Mesendoderm (in vitro differentiated cells): ENCODE results near the gene MAP4. TPM values are rescaled to one million over a fixed set of nuclear protein-coding genes. Genes with fewer than 3 reads are reported as not detected.
"Not testable (repeated sequence)": the region's sequence is repeated elsewhere in the genome, so short reads cannot be mapped to it uniquely, and the experiment has no call there.

Source experiments
- DNase-seq: peaks from one replicate; pipeline ENCODE4 v3.0.0; 2013
- H2AK5ac ChIP-seq: 2 replicates; pipeline ENCODE4 v1.6.1; 2013; ENCODE audit warnings: low read length, inconsistent platforms
- H2BK120ac ChIP-seq: 2 replicates; pipeline ENCODE4 v1.6.1; 2013; ENCODE audit warnings: low read depth, mild to moderate bottlenecking, low read length, moderate library complexity, mixed read lengths
- H2BK15ac ChIP-seq: replicated peaks from 2 replicates; pipeline ENCODE4 v1.6.1; 2013; ENCODE audit warnings: low read depth, mild to moderate bottlenecking, moderate library complexity
- H2BK5ac ChIP-seq: 2 replicates; pipeline ENCODE4 v1.6.1; 2013; ENCODE audit warnings: low read length, inconsistent platforms
- H3K18ac ChIP-seq: 2 replicates; pipeline ENCODE4 v1.6.1; 2013; ENCODE audit warnings: mild to moderate bottlenecking, low read length, mixed read lengths
- H3K23ac ChIP-seq: one replicate; pipeline ENCODE4 v1.6.1; 2013; ENCODE audit warnings: low read length
- H3K27ac ChIP-seq: 2 replicates; pipeline ENCODE4 v1.5.1; 2013; ENCODE audit warnings: low read depth, mild to moderate bottlenecking, inconsistent platforms, low read length, moderate library complexity
- H3K27me3 ChIP-seq: 2 replicates; pipeline ENCODE4 v1.6.1; 2013; ENCODE audit warnings: low read length, control low read depth, mild to moderate bottlenecking, inconsistent platforms; ENCODE audit not compliant: insufficient read depth, poor library complexity
- H3K36me3 ChIP-seq: 2 replicates; pipeline ENCODE4 v1.6.1; 2013; ENCODE audit warnings: low read length, inconsistent platforms; ENCODE audit not compliant: control insufficient read depth, insufficient read depth
- H3K4ac ChIP-seq: one replicate; pipeline ENCODE4 v1.6.1; 2013; ENCODE audit warnings: low read depth, mild to moderate bottlenecking, low read length, moderate library complexity
- H3K4me1 ChIP-seq: 2 replicates; pipeline ENCODE4 v1.6.1; 2013; ENCODE audit warnings: low read depth, low read length, inconsistent platforms; ENCODE audit not compliant: control insufficient read depth
- H3K4me2 ChIP-seq: 2 replicates; pipeline ENCODE4 v1.6.1; 2013; ENCODE audit warnings: low read length
- H3K4me3 ChIP-seq: 2 replicates; pipeline ENCODE4 v1.5.1; 2013; ENCODE audit warnings: mild to moderate bottlenecking, low read length
- H3K56ac ChIP-seq: one replicate; pipeline ENCODE4 v1.6.1; 2013; ENCODE audit warnings: low read length
- H3K79me1 ChIP-seq: 2 replicates; pipeline ENCODE4 v1.6.1; 2013; ENCODE audit warnings: low read length, inconsistent platforms
- H3K79me2 ChIP-seq: 2 replicates; pipeline ENCODE4 v1.6.1; 2013; ENCODE audit warnings: mild to moderate bottlenecking, low read length; ENCODE audit not compliant: control insufficient read depth, insufficient read depth
- H3K9ac ChIP-seq: 2 replicates; pipeline ENCODE4 v1.6.1; 2013; ENCODE audit warnings: low read length, inconsistent platforms
- H4K5ac ChIP-seq: one replicate; pipeline ENCODE4 v1.6.1; 2013; ENCODE audit warnings: low read length
- H4K8ac ChIP-seq: one replicate; pipeline ENCODE4 v1.6.1; 2013; ENCODE audit warnings: low read depth, mild to moderate bottlenecking, control low read depth, low read length, moderate library complexity
- WGBS: extraction: QIAGEN DNeasy Blood & Tissue Kit; methylation state at CpG from one replicate; pipeline ENCODE4 v1.1.7; 2013; ENCODE audit warnings: low lambda C conversion rate, missing lambda C conversion rate; ENCODE audit not compliant: insufficient coverage; ENCODE audit errors: extremely low coverage; 5-methylcytosine and 5-hydroxymethylcytosine counted together
- polyA plus RNA-seq, 2 experiments: library from polyadenylated mRNA; stranded (reverse); fragments of 200-250 nt; gene quantifications; one replicate each; pipeline ENCODE4 v1.2.3, GENCODE V29; 2013

Gene MAP4
- 132 TPM for polyA plus RNA-seq (2013, experiment 1 of 2)
- 135 TPM for polyA plus RNA-seq (2013, experiment 2 of 2)

GRCh38 chr3:48016301-48016973 lies at the start of gene MAP4:
MAP4 (minus strand) TSS chr3:48016416; CDS start chr3:47998860, 17,556 bp downstream.
- Histone ChIP-seq H2BK15ac (no peak within 1 kb of the TSS), H3K9ac (no peak within 1 kb of the TSS), H3K4ac (no peak within 1 kb of the TSS), H3K18ac (no peak within 1 kb of the TSS), H3K4me2 (no peak within 1 kb of the TSS), H2BK5ac (no peak within 1 kb of the TSS), H3K4me3 (no peak within 1 kb of the TSS), H2AK5ac (no peak within 1 kb of the TSS), H3K79me2 (peaks cover 39% of the 10 kb centered on the region), H3K27ac (no peak within 1 kb of the TSS), H3K27me3 (no peaks in the 10 kb centered on the region), H3K4me1 (peaks cover 2% of the 10 kb centered on the region), H4K8ac (no peak within 1 kb of the TSS), H3K23ac (no peak within 1 kb of the TSS), H2BK120ac (no peak within 1 kb of the TSS), H4K5ac (no peak within 1 kb of the TSS), H3K56ac (no peak within 1 kb of the TSS), H3K36me3 (peaks cover 1% of the 10 kb centered on the region), H3K79me1 (peaks cover 23% of the 10 kb centered on the region)
- no CpG with 5 or more reads among the region's 4 CpGs for WGBS
- no peak for DNase-seq

DNA sequence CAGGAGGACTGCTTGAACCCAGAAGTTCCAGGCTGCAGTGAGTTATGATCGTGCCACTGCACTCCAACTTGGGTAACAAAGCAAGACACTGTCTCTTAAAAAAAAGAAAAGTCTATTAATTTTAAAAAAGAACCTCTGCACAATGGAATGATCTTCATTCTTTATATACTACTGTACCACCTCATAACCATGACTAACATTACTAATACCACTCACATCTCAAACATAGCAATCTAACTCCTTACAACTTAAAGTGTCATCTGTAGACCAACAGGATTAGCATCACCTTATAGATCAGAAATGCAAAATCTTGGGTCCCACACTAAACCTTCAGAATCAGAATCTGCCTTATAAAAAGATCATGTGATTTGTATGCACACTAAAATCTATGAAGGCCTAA lies 48.8 kb upstream of the MAP4 start:
- Histone ChIP-seq H3K4me3 (no peak overlapping the region), H3K79me2 (peaks cover 47% of the 10 kb centered on the region), H2AK5ac (no peak overlapping the region), H3K36me3 (no peaks in the 10 kb centered on the region), H3K4me1 (peaks cover 2% of the 10 kb centered on the region), H3K23ac (no peak overlapping the region), H3K4me2 (no peak overlapping the region), H2BK15ac (no peak overlapping the region), H3K18ac (no peak overlapping the region), H4K5ac (no peak overlapping the region), H3K9ac (no peak overlapping the region), H3K56ac (no peak overlapping the region), H3K27me3 (no peaks in the 10 kb centered on the region), H3K27ac (no peak overlapping the region), H4K8ac (no peak overlapping the region), H3K4ac (no peak overlapping the region), H3K79me1 (peaks cover 7% of the 10 kb centered on the region), H2BK5ac (no peak overlapping the region), H2BK120ac (no peak overlapping the region)
- DNase-seq, result no peak
- WGBS, result no CpG with 5 or more reads among the region's 1 CpG

- H3K9ac ChIP-seq, result no peak overlapping the region
- no peak for DNase-seq
- H4K5ac ChIP-seq, result no peak overlapping the region
- no peak overlapping the region for H3K18ac ChIP-seq
- no peak overlapping the region for H3K27ac ChIP-seq
- H2BK120ac ChIP-seq, result no peak overlapping the region
- no peaks in the 10 kb centered on the region for H3K27me3 ChIP-seq
- H3K4me1 ChIP-seq, result peaks cover 2% of the 10 kb centered on the region
- no peak overlapping the region for H2BK5ac ChIP-seq
- H3K36me3 ChIP-seq, result no peaks in the 10 kb centered on the region
- H3K4me2 ChIP-seq, result no peak overlapping the region
- H3K56ac ChIP-seq, result peak overlapping the region; percentile 18
- no peak overlapping the region for H3K4ac ChIP-seq
- no peak overlapping the region for H3K4me3 ChIP-seq
- peaks cover 46% of the 10 kb centered on the region for H3K79me2 ChIP-seq
- H3K23ac ChIP-seq, result no peak overlapping the region
- no peak overlapping the region for H2BK15ac ChIP-seq
- no peak overlapping the region for H4K8ac ChIP-seq
- 100% methylated on average over 1 of the region's 3 CpGs for WGBS
- H2AK5ac ChIP-seq, result no peak overlapping the region
- peaks cover 6% of the 10 kb centered on the region for H3K79me1 ChIP-seq
Measured at GRCh38 chr3:48064292-48064829, 48.1 kb upstream of the MAP4 start.

DNA sequence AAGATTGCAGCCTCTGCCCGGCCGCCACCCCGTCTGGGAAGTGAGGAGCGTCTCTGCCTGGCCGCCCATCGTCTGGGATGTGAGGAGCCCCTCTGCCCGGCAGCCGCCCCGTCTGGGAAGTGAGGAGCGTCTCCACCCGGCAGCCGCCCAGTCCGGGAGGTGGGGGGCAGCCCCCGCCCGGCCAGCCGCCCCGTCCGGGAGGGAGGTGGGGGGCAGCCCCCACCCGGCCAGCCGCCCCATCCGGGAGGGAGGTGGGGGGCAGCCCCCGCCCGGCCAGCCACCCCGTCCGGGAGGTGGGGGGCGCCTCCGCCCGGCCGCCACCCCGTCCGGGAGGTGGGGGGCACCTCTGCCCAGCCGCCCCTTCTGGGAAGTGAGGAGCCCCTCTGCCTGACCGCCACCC lies 45.4 kb upstream of the MAP4 start:
- WGBS, result no CpG with 5 or more reads among the region's 33 CpGs
- H2AK5ac ChIP-seq, H3K4me3 ChIP-seq, H3K27me3 ChIP-seq, H2BK5ac ChIP-seq, H3K27ac ChIP-seq, H3K4me2 ChIP-seq, H2BK15ac ChIP-seq, H3K18ac ChIP-seq, H3K9ac ChIP-seq, H3K79me1 ChIP-seq, H3K36me3 ChIP-seq, H4K5ac ChIP-seq, H3K4ac ChIP-seq, H2BK120ac ChIP-seq, H3K23ac ChIP-seq, H4K8ac ChIP-seq, DNase-seq, H3K4me1 ChIP-seq, H3K56ac ChIP-seq: not testable (repeated sequence)
- H3K79me2 ChIP-seq, result peaks cover 38% of the 10 kb centered on the region

DNA sequence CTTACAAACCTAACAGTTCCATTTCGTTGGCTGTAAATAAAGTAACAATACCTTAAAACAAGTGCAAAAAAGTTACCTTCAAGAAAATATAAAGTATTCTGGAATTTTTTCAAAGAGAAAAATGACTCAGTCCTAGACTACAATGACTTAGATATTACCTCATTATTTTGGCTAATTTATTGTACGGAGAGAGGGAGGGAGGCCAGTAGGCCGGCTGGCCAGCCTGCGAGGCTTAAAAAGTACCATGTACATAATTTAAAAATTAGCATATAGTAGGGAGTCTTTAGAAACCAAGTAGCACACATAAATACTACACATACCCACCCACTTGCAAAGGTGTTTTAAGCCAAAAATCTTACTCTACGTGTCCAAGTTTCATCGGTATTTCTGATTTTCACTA lies 41.9 kb upstream of the MAP4 start:
- DNase-seq, result no peak
- H4K8ac ChIP-seq, result no peak overlapping the region
- no peaks in the 10 kb centered on the region for H3K36me3 ChIP-seq
- no peak overlapping the region for H2BK120ac ChIP-seq
- H3K4me1 ChIP-seq, result no peaks in the 10 kb centered on the region
- no peak overlapping the region for H3K18ac ChIP-seq
- no peak overlapping the region for H2BK15ac ChIP-seq
- H2BK5ac ChIP-seq, result no peak overlapping the region
- no peaks in the 10 kb centered on the region for H3K79me1 ChIP-seq
- no peak overlapping the region for H3K9ac ChIP-seq
- H3K4me3 ChIP-seq, result no peak overlapping the region
- no peak overlapping the region for H3K56ac ChIP-seq
- H4K5ac ChIP-seq, result no peak overlapping the region
- H3K27me3 ChIP-seq, result no peaks in the 10 kb centered on the region
- no CpG with 5 or more reads among the region's 6 CpGs for WGBS
- no peak overlapping the region for H3K27ac ChIP-seq
- H3K23ac ChIP-seq, result no peak overlapping the region
- H3K4ac ChIP-seq, result no peak overlapping the region
- no peak overlapping the region for H2AK5ac ChIP-seq
- H3K79me2 ChIP-seq, result peaks cover 21% of the 10 kb centered on the region
- no peak overlapping the region for H3K4me2 ChIP-seq

GRCh38 chr3:48057521-48057920 lies 41.3 kb upstream of the MAP4 start:
- H2BK5ac ChIP-seq, result no peak overlapping the region
- no peak overlapping the region for H3K4me3 ChIP-seq
- no peak overlapping the region for H3K18ac ChIP-seq
- no peak overlapping the region for H3K56ac ChIP-seq
- no peaks in the 10 kb centered on the region for H3K27me3 ChIP-seq
- no peak for DNase-seq
- H2AK5ac ChIP-seq, result no peak overlapping the region
- H4K8ac ChIP-seq, result no peak overlapping the region
- WGBS, result no CpG with 5 or more reads among the region's 2 CpGs
- H4K5ac ChIP-seq, result no peak overlapping the region
- H3K36me3 ChIP-seq, result no peaks in the 10 kb centered on the region
- no peak overlapping the region for H3K9ac ChIP-seq
- no peaks in the 10 kb centered on the region for H3K4me1 ChIP-seq
- H2BK120ac ChIP-seq, result no peak overlapping the region
- no peaks in the 10 kb centered on the region for H3K79me1 ChIP-seq
- H3K27ac ChIP-seq, result no peak overlapping the region
- H3K79me2 ChIP-seq, result peaks cover 21% of the 10 kb centered on the region
- no peak overlapping the region for H3K4me2 ChIP-seq
- no peak overlapping the region for H3K4ac ChIP-seq
- no peak overlapping the region for H3K23ac ChIP-seq
- no peak overlapping the region for H2BK15ac ChIP-seq
